ENCODE results near the gene MACROH2A2. TPM values are rescaled to one million over a fixed set of nuclear protein-coding genes. Genes with fewer than 3 reads are reported as not detected.

The MACROH2A2 gene
- total and polyA plus RNA-seq, 10 of the 15 experiments (the other 5 are each of a cell fraction or from before 2014, with no cell fraction given), result 0.14 to 0.24 TPM; not detected in 8

DNA sequence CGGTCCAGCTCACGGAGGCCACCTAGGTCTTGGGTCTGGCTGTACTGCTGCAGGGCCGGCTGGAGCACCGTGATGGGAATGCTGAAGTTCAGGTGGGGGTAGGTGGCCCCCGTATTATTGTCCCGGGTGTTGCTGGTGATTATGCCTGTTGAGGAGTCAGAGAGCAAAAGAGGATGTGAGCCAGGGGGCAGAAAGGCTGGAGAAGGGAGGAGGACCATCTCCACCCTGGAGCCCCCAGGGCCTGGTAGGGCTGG is 87.3 kb downstream of the MACROH2A2 start:
- intact Hi-C loops (cut with micrococcal nuclease; ENCODE audit: unreplicated experiment) (no loop called here), in situ Hi-C loops (cut with MboI) (no loop called here)
- H3K4me1 ChIP-seq (ENCODE audit: control insufficient read depth, insufficient read depth, low read length), result peaks cover 3% of the 10 kb centered on the region; the same call in 1 of the 2 replicates
- no peak for ATAC-seq
- no peak for DNase-seq (ENCODE audit: low read depth, low spot score)
- BruUV-seq (replicated peaks), result no TSS peak
- no peak overlapping the region for H3K4me2 ChIP-seq (ENCODE audit: control insufficient read depth, insufficient read depth)
- ChIA-PET RAD21 (ENCODE audit: unreplicated experiment) (no interaction called here), SMC1A (ENCODE audit: uncharacterized antibody, unreplicated experiment) (interaction anchor here (3.3 kb wide), 1 partner anchor 24 kb away, joined by 9 read pairs; no protein-coding TSS in a partner anchor), CTCF (no interaction called here), POLR2A (no interaction called here)
- H3K27ac ChIP-seq (ENCODE audit: control insufficient read depth, insufficient read depth), result no peak overlapping the region
- peaks cover 11% of the 10 kb centered on the region for H3K79me2 ChIP-seq (ENCODE audit: control insufficient read depth, insufficient read depth, low read length)
- no peak for FAIRE-seq
- WGBS (ENCODE audit: insufficient coverage, insufficient replicate concordance, low lambda C conversion rate, missing lambda C conversion rate), result 94% methylated on average over 6 of the region's 6 CpGs
- H3K9me3 ChIP-seq (replicated peaks; ENCODE audit: control insufficient read depth, insufficient read depth, low read length), result no peaks in the 10 kb centered on the region
- no peak overlapping the region for H3K4me3 ChIP-seq
- TF ChIP-seq, protein P1, sequence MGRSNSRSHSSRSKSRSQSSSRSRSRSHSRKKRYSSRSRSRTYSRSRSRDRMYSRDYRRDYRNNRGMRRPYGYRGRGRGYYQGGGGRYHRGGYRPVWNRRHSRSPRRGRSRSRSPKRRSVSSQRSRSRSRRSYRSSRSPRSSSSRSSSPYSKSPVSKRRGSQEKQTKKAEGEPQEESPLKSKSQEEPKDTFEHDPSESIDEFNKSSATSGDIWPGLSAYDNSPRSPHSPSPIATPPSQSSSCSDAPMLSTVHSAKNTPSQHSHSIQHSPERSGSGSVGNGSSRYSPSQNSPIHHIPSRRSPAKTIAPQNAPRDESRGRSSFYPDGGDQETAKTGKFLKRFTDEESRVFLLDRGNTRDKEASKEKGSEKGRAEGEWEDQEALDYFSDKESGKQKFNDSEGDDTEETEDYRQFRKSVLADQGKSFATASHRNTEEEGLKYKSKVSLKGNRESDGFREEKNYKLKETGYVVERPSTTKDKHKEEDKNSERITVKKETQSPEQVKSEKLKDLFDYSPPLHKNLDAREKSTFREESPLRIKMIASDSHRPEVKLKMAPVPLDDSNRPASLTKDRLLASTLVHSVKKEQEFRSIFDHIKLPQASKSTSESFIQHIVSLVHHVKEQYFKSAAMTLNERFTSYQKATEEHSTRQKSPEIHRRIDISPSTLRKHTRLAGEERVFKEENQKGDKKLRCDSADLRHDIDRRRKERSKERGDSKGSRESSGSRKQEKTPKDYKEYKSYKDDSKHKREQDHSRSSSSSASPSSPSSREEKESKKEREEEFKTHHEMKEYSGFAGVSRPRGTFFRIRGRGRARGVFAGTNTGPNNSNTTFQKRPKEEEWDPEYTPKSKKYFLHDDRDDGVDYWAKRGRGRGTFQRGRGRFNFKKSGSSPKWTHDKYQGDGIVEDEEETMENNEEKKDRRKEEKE (IDR thresholded peaks at IDR 0.05), result no peak
- H3K9ac ChIP-seq (ENCODE audit: control insufficient read depth, insufficient read depth, low read length), result no peak overlapping the region
- no peak overlapping the region for H2AFZ ChIP-seq (ENCODE audit: control insufficient read depth, low read depth, low read length)
- H3K27me3 ChIP-seq (replicated peaks in 1 of 2; ENCODE audit: control insufficient read depth in 2 of 2, insufficient read depth in 2 of 2, low read length in 1 of 2), result no peaks in the 10 kb centered on the region
- peaks cover 0 to 2% of the 10 kb centered on the region in 2 experiments; a peak in 2 of 4 replicates for H3K36me3 ChIP-seq (ENCODE audit: control insufficient read depth in 2 of 2, insufficient read depth in 2 of 2, low read length in 1 of 2)
- H4K20me1 ChIP-seq (ENCODE audit: control insufficient read depth, insufficient read depth), result no peaks in the 10 kb centered on the region; the same call in none of the 2 replicates

DNA sequence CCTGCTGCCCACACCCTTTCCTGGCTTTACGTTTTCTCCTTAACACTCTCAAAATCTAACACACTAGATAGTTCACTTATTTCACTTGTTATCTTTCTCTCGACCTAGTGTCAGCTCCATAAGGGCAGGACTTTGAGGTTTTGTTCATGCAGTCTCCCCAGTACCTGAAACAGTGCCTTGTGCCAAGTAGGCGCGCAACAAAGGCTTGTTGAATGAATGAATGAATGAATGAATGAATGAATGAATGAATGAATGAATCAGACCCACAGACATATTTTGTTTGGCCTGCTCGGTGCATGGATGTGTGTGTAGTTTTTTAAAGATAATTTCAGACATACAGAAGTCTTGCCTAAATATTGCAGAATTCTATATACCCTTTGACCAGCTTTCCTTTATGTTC is 87.7 kb downstream of the MACROH2A2 start:
- WGBS (ENCODE audit: insufficient coverage, insufficient replicate concordance, low lambda C conversion rate, missing lambda C conversion rate), result 100% methylated on average over 5 of the region's 5 CpGs
- no peaks in the 10 kb centered on the region; the same call in none of the 2 replicates for H4K20me1 ChIP-seq (ENCODE audit: control insufficient read depth, insufficient read depth)
- no peak overlapping the region for H3K4me3 ChIP-seq
- no peak overlapping the region for H2AFZ ChIP-seq (ENCODE audit: control insufficient read depth, low read depth, low read length)
- POLR2A ChIA-PET, result no interaction called here
- no peak for DNase-seq (ENCODE audit: low read depth, low spot score)
- peaks cover 3% of the 10 kb centered on the region; the same call in 1 of the 2 replicates for H3K4me1 ChIP-seq (ENCODE audit: control insufficient read depth, insufficient read depth, low read length)
- H3K4me2 ChIP-seq (ENCODE audit: control insufficient read depth, insufficient read depth), result no peak overlapping the region
- CTCF ChIA-PET, result no interaction called here
- SMC1A ChIA-PET (ENCODE audit: uncharacterized antibody, unreplicated experiment), result interaction anchor here (3.3 kb wide), 1 partner anchor 24 kb away, joined by 9 read pairs; no protein-coding TSS in a partner anchor
- no TSS peak for BruUV-seq (replicated peaks)
- H3K9me3 ChIP-seq (replicated peaks; ENCODE audit: control insufficient read depth, insufficient read depth, low read length), result no peaks in the 10 kb centered on the region
- no peak for ATAC-seq
- RAD21 ChIA-PET (ENCODE audit: unreplicated experiment), result no interaction called here
- H3K36me3 ChIP-seq (ENCODE audit: control insufficient read depth in 2 of 2, insufficient read depth in 2 of 2, low read length in 1 of 2), result peaks cover 0 to 2% of the 10 kb centered on the region in 2 experiments; a peak in 2 of 4 replicates
- intact Hi-C loops (cut with micrococcal nuclease; ENCODE audit: unreplicated experiment), result no loop called here
- peak; percentile 73; the same call in 1 of the 2 replicates for TF ChIP-seq ZNF24 (IDR thresholded peaks at IDR 0.05)
- TF ChIP-seq TCF3 (IDR thresholded peaks at IDR 0.05; ENCODE audit: borderline replicate concordance, insufficient read depth, low read depth, low read length), result no peak
- peaks cover 14% of the 10 kb centered on the region for H3K79me2 ChIP-seq (ENCODE audit: control insufficient read depth, insufficient read depth, low read length)
- H3K27me3 ChIP-seq (replicated peaks in 1 of 2; ENCODE audit: control insufficient read depth in 2 of 2, insufficient read depth in 2 of 2, low read length in 1 of 2), result no peaks in the 10 kb centered on the region
- in situ Hi-C loops (cut with MboI), result no loop called here
- no peak overlapping the region for H3K27ac ChIP-seq (ENCODE audit: control insufficient read depth, insufficient read depth)
- FAIRE-seq, result no peak
- no peak overlapping the region for H3K9ac ChIP-seq (ENCODE audit: control insufficient read depth, insufficient read depth, low read length)

All from GM12878 (cell line).